Activated B cell treated with CpG ODN at 0.5 μM for 24 hours (primary cell): ENCODE measurements around the gene NUP214. TPM values are rescaled to one million over a fixed set of nuclear protein-coding genes. Genes with fewer than 3 reads are reported as not detected.
A peak's percentile ranks its signal among the peaks of the same experiment; 100 is the strongest.

Source experiments
- ATAC-seq: fragments of 200-7000 bp; cut with Tn5 transposase; one replicate; pipeline ENCODE4 v1.10.0; 2021; ENCODE audit warnings: low read depth, mild to moderate bottlenecking, moderate library complexity
- CTCF ChIA-PET: fragments of 350-600 bp; sonication (Branson Sonifier 250); formaldehyde crosslinking; loops from one replicate; lab custom pipeline; 2021; ENCODE audit warnings: antibody characterized with exemption; lab: Charles Lee
- POLR2A ChIA-PET: fragments of 350-600 bp; sonication (Branson Sonifier 250); formaldehyde crosslinking; loops from one replicate; lab custom pipeline; 2021; ENCODE audit warnings: antibody characterized with exemption; lab: Charles Lee
- DNase-seq: peaks from one replicate; pipeline ENCODE4 v3.0.0; 2022
- H3K27ac Mint-ChIP-seq: one replicate; pipeline ENCODE4 v1.8.0; 2020; ENCODE audit warnings: mixed read lengths
- H3K27me3 Mint-ChIP-seq: one replicate; pipeline ENCODE4 v1.8.0; 2021; ENCODE audit warnings: mixed read lengths
- H3K36me3 Mint-ChIP-seq: one replicate; pipeline ENCODE4 v1.8.0; 2021; ENCODE audit warnings: low read depth, mixed read lengths
- H3K4me1 Mint-ChIP-seq: one replicate; pipeline ENCODE4 v1.8.0; 2021; ENCODE audit warnings: mixed read lengths
- H3K4me3 Mint-ChIP-seq: one replicate; pipeline ENCODE4 v1.8.0; 2020; ENCODE audit warnings: mild to moderate bottlenecking, mixed read lengths
- H3K9me3 Mint-ChIP-seq: one replicate; pipeline ENCODE4 v1.8.0; 2020; ENCODE audit warnings: mixed read lengths
- CTCF ChIP-seq: fragments of 200-600 bp; IDR thresholded peaks from one replicate; pipeline ENCODE4 v1.8.0; 2022; ENCODE audit warnings: antibody characterized with exemption, mild to moderate bottlenecking
- intact Hi-C: fragments of 100-400 bp; cut with micrococcal nuclease; formaldehyde crosslinking; loops from one replicate; pipeline ENCODE4 v1.15.1; 2024
- total RNA-seq: library from RNA; stranded (reverse); gene quantifications from 2 replicates; pipeline ENCODE4 v1.2.3, GENCODE V29; 2022

Gene NUP214
- total RNA-seq, 1 donor from 2014 or later: 90.9 TPM

- ChIA-PET CTCF (no interaction called here), POLR2A (interaction anchor here (0.5 to 17.5 kb wide), 2 partner anchors 26 to 102 kb away, joined by 5 to 593 read pairs; no protein-coding TSS in a partner anchor)
- peaks cover 22% of the 10 kb centered on the region for H3K4me1 Mint-ChIP-seq
Observed at GRCh38 chr9:131280660-131281059, 155.3 kb downstream of the NUP214 start.

GRCh38 chr9:131281119-131281965 is 156.0 kb downstream of the NUP214 start:
- intact Hi-C loops: no loop called here
- CTCF ChIA-PET: no interaction called here
- no peak for TF ChIP-seq CTCF
- Mint-ChIP-seq H3K27ac (no peak overlapping the region), H3K27me3 (peaks cover 12% of the 10 kb centered on the region), H3K9me3 (no peaks in the 10 kb centered on the region), H3K4me1 (peaks cover 22% of the 10 kb centered on the region), H3K36me3 (peaks cover 3% of the 10 kb centered on the region), H3K4me3 (no peak overlapping the region)
- no peak for ATAC-seq
- no peak for DNase-seq
- POLR2A ChIA-PET: interaction anchor here (17.5 kb wide), 1 partner anchor 26 kb away, joined by 593 read pairs; no protein-coding TSS in a partner anchor

More at GRCh38 chr9:131280660-131281059, 155.3 kb downstream of the NUP214 start:
- intact Hi-C loops: no loop called here
- ATAC-seq (no peak), DNase-seq (no peak)
- Mint-ChIP-seq H3K4me3 (no peak overlapping the region), H3K36me3 (peaks cover 10% of the 10 kb centered on the region), H3K27me3 (peaks cover 12% of the 10 kb centered on the region), H3K9me3 (no peaks in the 10 kb centered on the region), H3K27ac (no peak overlapping the region)
- TF ChIP-seq CTCF: no peak

DNA sequence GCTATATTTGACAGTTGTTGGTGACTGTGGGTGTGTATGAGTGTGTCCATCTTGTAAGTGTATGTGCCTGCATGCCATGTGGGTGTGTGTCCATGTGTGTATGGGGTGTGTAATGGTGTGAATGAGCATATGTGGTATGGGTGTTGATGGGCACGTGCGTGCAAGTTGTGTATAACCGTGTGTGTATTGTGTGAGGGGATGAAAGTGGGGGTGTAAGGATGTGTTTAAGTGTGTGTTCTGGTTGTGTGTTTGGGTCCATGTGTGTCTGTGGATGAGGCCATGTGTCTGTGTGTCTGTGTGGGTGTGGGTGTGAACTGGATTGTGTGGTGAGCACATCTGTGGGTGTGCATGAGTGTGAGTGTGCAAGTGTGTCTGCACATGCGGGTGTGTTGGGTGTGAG is 156.8 kb downstream of the NUP214 start:
- H3K4me3 Mint-ChIP-seq: peak overlapping the region; percentile 26
- TF ChIP-seq CTCF: no peak
- ATAC-seq (no peak), DNase-seq (no peak)
- CTCF ChIA-PET: no interaction called here
- POLR2A ChIA-PET: interaction anchor here (17.5 kb wide), 1 partner anchor 27 kb away, joined by 593 read pairs; no protein-coding TSS in a partner anchor
- no peaks in the 10 kb centered on the region for H3K9me3 Mint-ChIP-seq
- no peak overlapping the region for H3K27ac Mint-ChIP-seq
- H3K4me1 Mint-ChIP-seq: peaks cover 22% of the 10 kb centered on the region
- H3K27me3 Mint-ChIP-seq: peaks cover 12% of the 10 kb centered on the region
- peaks cover 1% of the 10 kb centered on the region for H3K36me3 Mint-ChIP-seq
- intact Hi-C loops: no loop called here

DNA sequence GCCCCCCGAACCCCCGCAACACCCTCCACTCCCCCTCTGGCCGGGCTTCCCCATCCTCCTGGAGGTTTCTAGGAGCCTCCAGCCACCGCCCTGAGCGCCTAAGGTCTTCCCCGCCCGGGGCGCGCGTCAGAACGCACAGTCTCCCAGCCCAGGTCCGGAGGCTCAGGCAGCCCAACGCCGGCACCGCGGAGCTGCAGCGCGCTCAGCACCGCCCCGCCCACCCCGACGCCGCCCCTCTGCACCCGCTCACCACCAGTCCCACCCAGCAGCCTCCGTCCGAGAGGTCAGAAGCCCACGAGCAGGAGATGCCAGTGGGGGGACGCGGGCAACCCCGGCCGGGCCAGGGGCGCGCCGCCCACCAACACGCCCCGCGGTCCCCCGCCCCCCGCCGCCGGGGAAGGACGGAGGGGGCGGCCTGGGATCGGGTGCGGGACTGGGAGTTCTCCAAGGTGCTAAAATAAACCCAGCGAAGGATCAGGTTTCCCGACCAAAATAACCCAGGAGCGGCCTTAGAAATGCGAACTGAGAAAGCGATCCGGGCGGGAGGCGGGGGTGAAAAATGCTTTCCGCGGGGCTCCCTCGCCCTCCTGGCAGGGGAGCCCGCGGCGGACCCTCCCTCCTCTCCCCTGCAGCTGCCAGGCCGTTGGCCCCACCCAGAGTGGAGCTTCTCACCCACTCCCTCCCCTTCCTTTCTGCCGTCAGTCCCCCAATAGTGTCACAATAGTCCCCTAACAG is 157.5 kb downstream of the NUP214 start:
- Mint-ChIP-seq H3K4me1 (peaks cover 22% of the 10 kb centered on the region), H3K4me3 (peak overlapping the region; percentile 38)
- ATAC-seq: no peak

More for the DNA sequence above, 157.5 kb downstream of the NUP214 start:
- POLR2A ChIA-PET: interaction anchor here (17.5 kb wide), 1 partner anchor 28 kb away, joined by 593 read pairs; no protein-coding TSS in a partner anchor
- Mint-ChIP-seq H3K36me3 (peaks cover 1% of the 10 kb centered on the region), H3K9me3 (no peaks in the 10 kb centered on the region), H3K27me3 (peaks cover 12% of the 10 kb centered on the region), H3K27ac (no peak overlapping the region)
- no peak for DNase-seq
- CTCF ChIA-PET: no interaction called here
- no peak for TF ChIP-seq CTCF
- intact Hi-C loops: no loop called here

Other genes starting within 250 kb of the NUP214 start
- not detected in 2 replicates for gene QRFP, start 228.8 kb upstream of the NUP214 start, total RNA-seq
- not detected in 2 replicates for gene FIBCD1, start 186.3 kb upstream of the NUP214 start, total RNA-seq
- gene LAMC3, start 116.4 kb upstream of the NUP214 start, total RNA-seq: not detected in 2 replicates
- gene AIF1L, start 29.1 kb upstream of the NUP214 start, total RNA-seq: not detected in 2 replicates
- gene FAM78A, start 150.9 kb downstream of the NUP214 start, total RNA-seq: 20.6 and 22.9 TPM in 2 replicates
- gene PLPP7, start 164.1 kb downstream of the NUP214 start, total RNA-seq: 0.39 and 0.53 TPM in 2 replicates